Measurements from ENCODE around the gene GHRL.

- TF ChIP-seq POLR2A (IDR thresholded peaks at IDR 0.05) (no peak), CTCF (IDR thresholded peaks at IDR 0.05) (no peak)
Measured at GRCh38 chr3:10290481-10291176, 2.1 kb downstream of the GHRL start.

All from esophagus squamous epithelium (tissue), 4 donors.